ENCODE measurements around the gene SLC35A5.

SLC35A5 gene

DNA sequence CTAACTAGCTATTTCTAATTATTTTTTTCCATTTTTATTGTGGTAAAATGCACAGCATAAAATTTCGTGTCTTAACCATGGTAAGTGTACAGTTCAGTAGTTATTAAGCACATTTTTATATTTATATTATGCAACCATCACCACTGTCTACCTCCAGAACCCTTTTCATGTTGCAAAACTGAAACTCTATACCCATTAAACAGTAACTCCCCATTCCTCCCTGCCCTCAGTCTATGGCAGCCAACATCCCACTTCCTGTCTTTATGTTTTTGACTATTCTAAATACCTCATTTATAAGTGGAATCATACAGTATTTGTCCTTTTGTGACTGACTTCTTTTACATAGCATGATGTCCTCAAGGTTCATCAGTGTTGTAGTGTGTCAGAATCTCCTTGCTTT is 25.5 kb downstream of the SLC35A5 start:
- CTCF ChIA-PET = no interaction called here

DNA sequence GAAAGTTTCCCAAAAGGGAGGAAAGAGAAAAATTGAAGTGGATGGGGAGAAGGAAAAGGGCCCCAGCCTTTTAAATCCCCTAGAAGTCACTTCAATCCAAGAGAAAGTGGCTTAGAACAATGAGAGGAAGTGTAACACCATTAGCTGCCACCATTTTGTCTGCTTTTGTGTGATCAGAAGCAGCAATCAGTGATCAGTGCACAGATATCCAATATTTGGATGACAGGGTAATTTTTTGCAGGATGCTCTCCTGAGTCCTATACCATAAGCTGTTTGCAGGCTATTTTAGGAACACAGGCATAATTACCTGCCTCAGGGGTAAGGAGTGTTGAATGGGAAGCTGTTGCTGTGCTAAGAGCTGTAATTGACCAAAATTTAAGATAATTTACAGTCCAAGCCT is 31.4 kb downstream of the SLC35A5 start:
- POLR2A ChIA-PET = no interaction called here
- CTCF ChIA-PET = interaction anchor here (1.3 kb wide), 1 partner anchor 11 kb away, joined by 3 read pairs; no protein-coding TSS in a partner anchor
- Histone ChIP-seq H3K4me3 (ENCODE audit: low read depth, low read length) (no peak overlapping the region), H3K4me1 (ENCODE audit: control insufficient read depth, insufficient read depth, low read length) (no peaks in the 10 kb centered on the region), H3K9me3 (ENCODE audit: control insufficient read depth, insufficient read depth, low read depth, low read length) (no peaks in the 10 kb centered on the region), H3K36me3 (ENCODE audit: control insufficient read depth in 2 of 2, insufficient read depth in 1 of 2, low read length in 2 of 2) (no peaks in the 10 kb centered on the region), H3K27ac (ENCODE audit: extremely low read depth, low read depth, low read length) (no peak overlapping the region)
- TF ChIP-seq ZNF654 (tag by site-specific recombination; IDR thresholded peaks at IDR 0.05; ENCODE audit: low read depth) = no peak
- TF ChIP-seq, protein P1, sequence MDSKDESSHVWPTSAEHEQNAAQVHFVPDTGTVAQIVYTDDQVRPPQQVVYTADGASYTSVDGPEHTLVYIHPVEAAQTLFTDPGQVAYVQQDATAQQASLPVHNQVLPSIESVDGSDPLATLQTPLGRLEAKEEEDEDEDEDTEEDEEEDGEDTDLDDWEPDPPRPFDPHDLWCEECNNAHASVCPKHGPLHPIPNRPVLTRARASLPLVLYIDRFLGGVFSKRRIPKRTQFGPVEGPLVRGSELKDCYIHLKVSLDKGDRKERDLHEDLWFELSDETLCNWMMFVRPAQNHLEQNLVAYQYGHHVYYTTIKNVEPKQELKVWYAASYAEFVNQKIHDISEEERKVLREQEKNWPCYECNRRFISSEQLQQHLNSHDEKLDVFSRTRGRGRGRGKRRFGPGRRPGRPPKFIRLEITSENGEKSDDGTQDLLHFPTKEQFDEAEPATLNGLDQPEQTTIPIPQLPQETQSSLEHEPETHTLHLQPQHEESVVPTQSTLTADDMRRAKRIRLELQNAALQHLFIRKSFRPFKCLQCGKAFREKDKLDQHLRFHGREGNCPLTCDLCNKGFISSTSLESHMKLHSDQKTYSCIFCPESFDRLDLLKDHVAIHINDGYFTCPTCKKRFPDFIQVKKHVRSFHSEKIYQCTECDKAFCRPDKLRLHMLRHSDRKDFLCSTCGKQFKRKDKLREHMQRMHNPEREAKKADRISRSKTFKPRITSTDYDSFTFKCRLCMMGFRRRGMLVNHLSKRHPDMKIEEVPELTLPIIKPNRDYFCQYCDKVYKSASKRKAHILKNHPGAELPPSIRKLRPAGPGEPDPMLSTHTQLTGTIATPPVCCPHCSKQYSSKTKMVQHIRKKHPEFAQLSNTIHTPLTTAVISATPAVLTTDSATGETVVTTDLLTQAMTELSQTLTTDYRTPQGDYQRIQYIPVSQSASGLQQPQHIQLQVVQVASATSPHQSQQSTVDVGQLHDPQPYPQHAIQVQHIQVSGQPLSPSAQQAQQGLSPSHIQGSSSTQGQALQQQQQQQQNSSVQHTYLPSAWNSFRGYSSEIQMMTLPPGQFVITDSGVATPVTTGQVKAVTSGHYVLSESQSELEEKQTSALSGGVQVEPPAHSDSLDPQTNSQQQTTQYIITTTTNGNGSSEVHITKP (tag by site-specific recombination; IDR thresholded peaks at IDR 0.05) = no peak
- TF ChIP-seq, protein P2, sequence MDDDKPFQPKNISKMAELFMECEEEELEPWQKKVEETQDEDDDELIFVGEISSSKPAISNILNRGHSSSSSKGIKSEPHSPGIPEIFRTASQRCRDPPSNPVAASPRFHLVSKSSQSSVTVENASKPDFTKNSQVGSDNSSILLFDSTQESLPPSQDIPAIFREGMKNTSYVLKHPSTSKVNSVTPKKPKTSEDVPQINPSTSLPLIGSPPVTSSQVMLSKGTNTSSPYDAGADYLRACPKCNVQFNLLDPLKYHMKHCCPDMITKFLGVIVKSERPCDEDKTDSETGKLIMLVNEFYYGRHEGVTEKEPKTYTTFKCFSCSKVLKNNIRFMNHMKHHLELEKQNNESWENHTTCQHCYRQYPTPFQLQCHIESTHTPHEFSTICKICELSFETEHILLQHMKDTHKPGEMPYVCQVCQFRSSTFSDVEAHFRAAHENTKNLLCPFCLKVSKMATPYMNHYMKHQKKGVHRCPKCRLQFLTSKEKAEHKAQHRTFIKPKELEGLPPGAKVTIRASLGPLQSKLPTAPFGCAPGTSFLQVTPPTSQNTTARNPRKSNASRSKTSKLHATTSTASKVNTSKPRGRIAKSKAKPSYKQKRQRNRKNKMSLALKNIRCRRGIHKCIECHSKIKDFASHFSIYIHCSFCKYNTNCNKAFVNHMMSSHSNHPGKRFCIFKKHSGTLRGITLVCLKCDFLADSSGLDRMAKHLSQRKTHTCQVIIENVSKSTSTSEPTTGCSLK (tag by site-specific recombination; IDR thresholded peaks at IDR 0.05) = no peak
- no peak for TF ChIP-seq ZNF768 (tag by site-specific recombination; IDR thresholded peaks at IDR 0.05)
- no peak for TF ChIP-seq ZNF335 (tag by site-specific recombination; conservative IDR thresholded peaks at IDR 0.05)
- TF ChIP-seq ZNF324 (tag by site-specific recombination; IDR thresholded peaks at IDR 0.05) = no peak
- TF ChIP-seq, protein P3, sequence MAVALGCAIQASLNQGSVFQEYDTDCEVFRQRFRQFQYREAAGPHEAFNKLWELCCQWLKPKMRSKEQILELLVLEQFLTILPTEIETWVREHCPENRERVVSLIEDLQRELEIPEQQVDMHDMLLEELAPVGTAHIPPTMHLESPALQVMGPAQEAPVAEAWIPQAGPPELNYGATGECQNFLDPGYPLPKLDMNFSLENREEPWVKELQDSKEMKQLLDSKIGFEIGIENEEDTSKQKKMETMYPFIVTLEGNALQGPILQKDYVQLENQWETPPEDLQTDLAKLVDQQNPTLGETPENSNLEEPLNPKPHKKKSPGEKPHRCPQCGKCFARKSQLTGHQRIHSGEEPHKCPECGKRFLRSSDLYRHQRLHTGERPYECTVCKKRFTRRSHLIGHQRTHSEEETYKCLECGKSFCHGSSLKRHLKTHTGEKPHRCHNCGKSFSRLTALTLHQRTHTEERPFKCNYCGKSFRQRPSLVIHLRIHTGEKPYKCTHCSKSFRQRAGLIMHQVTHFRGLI (tag by site-specific recombination; IDR thresholded peaks at IDR 0.05) = no peak
- TF ChIP-seq ZNF791 (tag by site-specific recombination; IDR thresholded peaks at IDR 0.05) = no peak
- TF ChIP-seq ZNF174 (tag by site-specific recombination; IDR thresholded peaks at IDR 0.05) = no peak
- TF ChIP-seq, protein P4, sequence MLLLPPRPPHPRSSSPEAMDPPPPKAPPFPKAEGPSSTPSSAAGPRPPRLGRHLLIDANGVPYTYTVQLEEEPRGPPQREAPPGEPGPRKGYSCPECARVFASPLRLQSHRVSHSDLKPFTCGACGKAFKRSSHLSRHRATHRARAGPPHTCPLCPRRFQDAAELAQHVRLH (tag by site-specific recombination; IDR thresholded peaks at IDR 0.05) = no peak
- TF ChIP-seq ZNF239 (tag by site-specific recombination; IDR thresholded peaks at IDR 0.05) = no peak
- TF ChIP-seq, protein P5, sequence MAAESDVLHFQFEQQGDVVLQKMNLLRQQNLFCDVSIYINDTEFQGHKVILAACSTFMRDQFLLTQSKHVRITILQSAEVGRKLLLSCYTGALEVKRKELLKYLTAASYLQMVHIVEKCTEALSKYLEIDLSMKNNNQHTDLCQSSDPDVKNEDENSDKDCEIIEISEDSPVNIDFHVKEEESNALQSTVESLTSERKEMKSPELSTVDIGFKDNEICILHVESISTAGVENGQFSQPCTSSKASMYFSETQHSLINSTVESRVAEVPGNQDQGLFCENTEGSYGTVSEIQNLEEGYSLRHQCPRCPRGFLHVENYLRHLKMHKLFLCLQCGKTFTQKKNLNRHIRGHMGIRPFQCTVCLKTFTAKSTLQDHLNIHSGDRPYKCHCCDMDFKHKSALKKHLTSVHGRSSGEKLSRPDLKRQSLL (tag by site-specific recombination; IDR thresholded peaks at IDR 0.05) = no peak
- TF ChIP-seq, protein P6, sequence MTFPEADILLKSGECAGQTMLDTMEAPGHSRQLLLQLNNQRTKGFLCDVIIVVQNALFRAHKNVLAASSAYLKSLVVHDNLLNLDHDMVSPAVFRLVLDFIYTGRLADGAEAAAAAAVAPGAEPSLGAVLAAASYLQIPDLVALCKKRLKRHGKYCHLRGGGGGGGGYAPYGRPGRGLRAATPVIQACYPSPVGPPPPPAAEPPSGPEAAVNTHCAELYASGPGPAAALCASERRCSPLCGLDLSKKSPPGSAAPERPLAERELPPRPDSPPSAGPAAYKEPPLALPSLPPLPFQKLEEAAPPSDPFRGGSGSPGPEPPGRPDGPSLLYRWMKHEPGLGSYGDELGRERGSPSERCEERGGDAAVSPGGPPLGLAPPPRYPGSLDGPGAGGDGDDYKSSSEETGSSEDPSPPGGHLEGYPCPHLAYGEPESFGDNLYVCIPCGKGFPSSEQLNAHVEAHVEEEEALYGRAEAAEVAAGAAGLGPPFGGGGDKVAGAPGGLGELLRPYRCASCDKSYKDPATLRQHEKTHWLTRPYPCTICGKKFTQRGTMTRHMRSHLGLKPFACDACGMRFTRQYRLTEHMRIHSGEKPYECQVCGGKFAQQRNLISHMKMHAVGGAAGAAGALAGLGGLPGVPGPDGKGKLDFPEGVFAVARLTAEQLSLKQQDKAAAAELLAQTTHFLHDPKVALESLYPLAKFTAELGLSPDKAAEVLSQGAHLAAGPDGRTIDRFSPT (tag by site-specific recombination; IDR thresholded peaks at IDR 0.05) = no peak
- no peak for TF ChIP-seq ZNF23 (tag by site-specific recombination; IDR thresholded peaks at IDR 0.05; ENCODE audit: borderline replicate concordance)
- TF ChIP-seq ZNF76 (tag by site-specific recombination; IDR thresholded peaks at IDR 0.05; ENCODE audit: borderline replicate concordance, low read depth) = no peak
- no peak for TF ChIP-seq ZBTB1 (tag by site-specific recombination; IDR thresholded peaks at IDR 0.05)
- TF ChIP-seq ZNF175 (tag by site-specific recombination; IDR thresholded peaks at IDR 0.05) = no peak
- TF ChIP-seq ZNF426 (tag by site-specific recombination; IDR thresholded peaks at IDR 0.05) = no peak
- TF ChIP-seq ZNF223 (tag by site-specific recombination; IDR thresholded peaks at IDR 0.05) = no peak
- TF ChIP-seq ZNF610 (tag by site-specific recombination; IDR thresholded peaks at IDR 0.05; ENCODE audit: borderline replicate concordance) = no peak

More for the DNA sequence above, 25.5 kb downstream of the SLC35A5 start:
- TF ChIP-seq WT1 (tag by site-specific recombination; IDR thresholded peaks at IDR 0.05) (0 out of 2 replicates have a peak, but pooled peaks have one; percentile 35), MZF1 (tag by site-specific recombination; IDR thresholded peaks at IDR 0.05; ENCODE audit: borderline replicate concordance) (no peak)
- H3K4me1 ChIP-seq (ENCODE audit: control insufficient read depth, insufficient read depth, low read length) = no peaks in the 10 kb centered on the region
- POLR2A ChIA-PET = no interaction called here
- H3K4me3 ChIP-seq (ENCODE audit: low read depth, low read length) = no peak overlapping the region
- H3K9me3 ChIP-seq (ENCODE audit: control insufficient read depth, insufficient read depth, low read depth, low read length) = no peaks in the 10 kb centered on the region
- H3K27ac ChIP-seq (ENCODE audit: extremely low read depth, low read depth, low read length) = no peak overlapping the region
- H3K36me3 ChIP-seq (ENCODE audit: control insufficient read depth in 2 of 2, insufficient read depth in 1 of 2, low read length in 2 of 2) = peaks cover 0 to 32% of the 10 kb centered on the region in 2 experiments; a peak in 2 of 3 replicates

All from HEK293 (cell line).